Thyroid gland (tissue), 4 donors: Measurements from ENCODE around the gene TTF2.

ENCODE experiments used
- POLR2A ChIP-seq, 2 donors: fragments of 450-650 bp; IDR thresholded peaks; one replicate each; pipeline ENCODE4 v1.6.1; 2017; ENCODE audit warnings: antibody characterized with exemption in 2 of 2, mild to moderate bottlenecking in 2 of 2, moderate library complexity in 1 of 2
- TF ChIP-seq, protein P1 (sequence below), 6 experiments: fragments of 200-600 bp in 3 of 6; fragments of 450-650 bp in 3 of 6; sonication (generic) in 3 of 6; IDR thresholded peaks; one replicate each; pipeline ENCODE4 v1.5.1; 2016 to 2019; ENCODE audit warnings: antibody characterized with exemption in 6 of 6, mild to moderate bottlenecking in 2 of 6, inconsistent platforms in 1 of 6, moderate library complexity in 1 of 6

DNA sequence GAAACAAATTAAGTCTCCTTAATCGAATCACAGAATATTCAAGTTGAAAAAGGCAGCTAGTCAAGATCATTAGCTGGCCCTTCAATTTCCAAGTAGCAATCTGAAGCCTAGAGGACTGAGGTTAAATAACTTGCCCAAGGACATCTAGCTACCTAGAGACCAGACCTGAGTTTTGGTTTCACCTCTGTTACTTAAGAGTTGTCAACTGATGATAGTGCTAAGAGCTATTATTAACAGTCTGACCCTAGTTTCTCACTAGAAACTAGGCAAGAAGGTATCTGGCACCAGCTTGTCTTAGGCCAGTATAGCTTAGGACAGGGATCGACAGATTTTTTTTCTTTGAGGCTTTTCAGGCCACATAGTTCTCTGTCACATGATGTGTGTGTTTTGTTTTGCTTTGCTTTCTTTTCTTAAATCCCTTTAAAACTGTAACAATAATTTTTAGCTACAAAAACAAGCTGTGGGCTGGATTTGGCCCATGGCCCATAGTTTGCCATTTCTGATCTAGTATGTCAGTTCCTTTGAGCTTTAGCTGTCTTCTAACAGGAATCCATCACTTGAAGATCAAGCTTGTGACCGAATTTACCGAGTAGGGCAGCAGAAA lies 38.3 kb downstream of the TTF2 start:
- TF ChIP-seq, protein P1, sequence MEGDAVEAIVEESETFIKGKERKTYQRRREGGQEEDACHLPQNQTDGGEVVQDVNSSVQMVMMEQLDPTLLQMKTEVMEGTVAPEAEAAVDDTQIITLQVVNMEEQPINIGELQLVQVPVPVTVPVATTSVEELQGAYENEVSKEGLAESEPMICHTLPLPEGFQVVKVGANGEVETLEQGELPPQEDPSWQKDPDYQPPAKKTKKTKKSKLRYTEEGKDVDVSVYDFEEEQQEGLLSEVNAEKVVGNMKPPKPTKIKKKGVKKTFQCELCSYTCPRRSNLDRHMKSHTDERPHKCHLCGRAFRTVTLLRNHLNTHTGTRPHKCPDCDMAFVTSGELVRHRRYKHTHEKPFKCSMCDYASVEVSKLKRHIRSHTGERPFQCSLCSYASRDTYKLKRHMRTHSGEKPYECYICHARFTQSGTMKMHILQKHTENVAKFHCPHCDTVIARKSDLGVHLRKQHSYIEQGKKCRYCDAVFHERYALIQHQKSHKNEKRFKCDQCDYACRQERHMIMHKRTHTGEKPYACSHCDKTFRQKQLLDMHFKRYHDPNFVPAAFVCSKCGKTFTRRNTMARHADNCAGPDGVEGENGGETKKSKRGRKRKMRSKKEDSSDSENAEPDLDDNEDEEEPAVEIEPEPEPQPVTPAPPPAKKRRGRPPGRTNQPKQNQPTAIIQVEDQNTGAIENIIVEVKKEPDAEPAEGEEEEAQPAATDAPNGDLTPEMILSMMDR (IDR thresholded peaks at IDR 0.05) = no peak
- TF ChIP-seq POLR2A (IDR thresholded peaks at IDR 0.05) = no peak
